Rectal smooth muscle tissue (tissue), 1 donor: ENCODE data around the gene UGT2A2.

Experiments used
- H3K27ac ChIP-seq: one replicate; pipeline ENCODE4 v1.7.0; 2013; ENCODE audit warnings: low read depth, low read length, inconsistent platforms
- H3K27me3 ChIP-seq: one replicate; pipeline ENCODE4 v1.7.0; 2013; ENCODE audit warnings: low read length; ENCODE audit not compliant: control insufficient read depth, insufficient read depth
- H3K36me3 ChIP-seq: one replicate; pipeline ENCODE4 v1.7.0; 2013; ENCODE audit warnings: low read length; ENCODE audit not compliant: control insufficient read depth, insufficient read depth
- H3K4me1 ChIP-seq: one replicate; pipeline ENCODE4 v1.7.0; 2013; ENCODE audit warnings: low read length; ENCODE audit not compliant: control insufficient read depth, insufficient read depth
- H3K4me3 ChIP-seq: one replicate; pipeline ENCODE4 v1.7.0; 2013; ENCODE audit warnings: low read length
- H3K9ac ChIP-seq: one replicate; pipeline ENCODE4 v1.7.0; 2013; ENCODE audit warnings: low read length

UGT2A2 gene

GRCh38 chr4:69549651-69550050 lies 89.8 kb downstream of the UGT2A2 start:
- Histone ChIP-seq H3K27ac (no peak overlapping the region), H3K4me3 (no peak overlapping the region), H3K4me1 (no peaks in the 10 kb centered on the region), H3K27me3 (no peaks in the 10 kb centered on the region), H3K36me3 (no peaks in the 10 kb centered on the region), H3K9ac (no peak overlapping the region)

GRCh38 chr4:69546134-69546765 lies 93.2 kb downstream of the UGT2A2 start:
- Histone ChIP-seq H3K27me3 (no peaks in the 10 kb centered on the region), H3K4me1 (no peaks in the 10 kb centered on the region), H3K27ac (no peak overlapping the region), H3K36me3 (no peaks in the 10 kb centered on the region), H3K9ac (no peak overlapping the region), H3K4me3 (no peak overlapping the region)
